SU-DHL-6 (cell line): ENCODE results near the gene MYO10.

Source experiments
- H2AFZ ChIP-seq: fragments of 200-600 bp; sonication (generic); 2 replicates; pipeline ENCODE4 v1.6.1; 2014; ENCODE audit warnings: low read depth, mild to moderate bottlenecking, moderate library complexity, mixed read lengths, antibody characterized with exemption, low read length; ENCODE audit not compliant: severe bottlenecking
- H3F3A ChIP-seq: fragments of 200-600 bp; shearing (Covaris generic); 2 replicates; pipeline ENCODE4 v1.6.0; 2016; ENCODE audit warnings: antibody characterized with exemption, mild to moderate bottlenecking; ENCODE audit not compliant: insufficient read depth
- H3K27ac ChIP-seq: fragments of 200-600 bp; sonication (generic); 2 replicates; pipeline ENCODE4 v1.5.1; 2016; ENCODE audit warnings: low read depth, mild to moderate bottlenecking, low read length, moderate library complexity, mixed read lengths
- H3K27me3 ChIP-seq: fragments of 200-600 bp; sonication (generic), shearing (Covaris generic); 2 replicates; pipeline ENCODE4 v1.6.0; 2014; ENCODE audit warnings: mild to moderate bottlenecking, low read length
- H3K36me3 ChIP-seq: fragments of 200-600 bp; sonication (generic); 2 replicates; pipeline ENCODE4 v1.6.1; 2014; ENCODE audit warnings: mild to moderate bottlenecking, low read length, mixed read lengths
- H3K4me2 ChIP-seq: fragments of 300-600, 200-600 bp; shearing (Covaris generic), sonication (generic); 2 replicates; pipeline ENCODE4 v1.6.0; 2014; ENCODE audit warnings: low read length, low read depth, mild to moderate bottlenecking; ENCODE audit not compliant: poor library complexity, severe bottlenecking
- H3K4me3 ChIP-seq: fragments of 200-600 bp; sonication (generic); 2 replicates; pipeline ENCODE4 v1.5.1; 2014; ENCODE audit warnings: antibody characterized with exemption, low read length, mild to moderate bottlenecking, mixed read lengths; ENCODE audit not compliant: insufficient read depth, poor library complexity, severe bottlenecking
- H3K79me2 ChIP-seq: fragments of 200-600 bp; sonication (generic); 2 replicates; pipeline ENCODE4 v1.6.1; 2014; ENCODE audit warnings: mild to moderate bottlenecking, low read length, moderate library complexity; ENCODE audit not compliant: insufficient read depth
- H3K9ac ChIP-seq: fragments of 200-600 bp; sonication (generic); 2 replicates; pipeline ENCODE4 v1.7.0; 2014; ENCODE audit warnings: mild to moderate bottlenecking, low read length
- H3K9me2 ChIP-seq: fragments of 200-600 bp; sonication (generic); replicated peaks from 2 replicates; pipeline ENCODE4 v1.6.1; 2014; ENCODE audit warnings: low read length; ENCODE audit not compliant: insufficient read depth
- H3K9me3 ChIP-seq: fragments of 200-600 bp; sonication (generic); 2 replicates; pipeline ENCODE4 v1.6.1; 2014; ENCODE audit warnings: low read length, mixed read lengths; ENCODE audit not compliant: insufficient read depth
- H4K20me1 ChIP-seq: fragments of 200-600 bp; sonication (generic); 2 replicates; pipeline ENCODE4 v1.6.1; 2014; ENCODE audit warnings: low read depth, mild to moderate bottlenecking, antibody characterized with exemption, low read length, moderate library complexity, mixed read lengths
- CTCF ChIP-seq: fragments of 200-600 bp; sonication (generic); IDR thresholded peaks from one replicate; pipeline ENCODE4 v1.5.1; 2017; ENCODE audit warnings: antibody characterized with exemption, mild to moderate bottlenecking, low read length, moderate library complexity; ENCODE audit not compliant: insufficient read depth, poor library complexity, severe bottlenecking
- EZH2phosphoT487 ChIP-seq: fragments of 200-600 bp; sonication (generic), shearing (Covaris generic); conservative IDR thresholded peaks from 2 replicates; pipeline ENCODE4 v1.6.1; 2018; ENCODE audit warnings: mild to moderate bottlenecking, antibody characterized with exemption, low read length, moderate library complexity, mixed read lengths

Gene MYO10

GRCh38 chr5:16784843-16785791 lies 151.0 kb downstream of the MYO10 start:
- TF ChIP-seq EZH2phosphoT487 (no peak), CTCF (no peak)
- H2AFZ ChIP-seq: no peak overlapping the region
- H3K36me3 ChIP-seq: no peaks in the 10 kb centered on the region
- no peak overlapping the region for H3K9ac ChIP-seq
- no peak overlapping the region for H3K4me3 ChIP-seq
- H3K4me2 ChIP-seq: no peak overlapping the region
- no peaks in the 10 kb centered on the region for H3K9me2 ChIP-seq
- no peak overlapping the region for H3K27ac ChIP-seq
- no peaks in the 10 kb centered on the region for H4K20me1 ChIP-seq
- H3F3A ChIP-seq: no peaks in the 10 kb centered on the region
- H3K9me3 ChIP-seq: no peaks in the 10 kb centered on the region
- H3K79me2 ChIP-seq: no peaks in the 10 kb centered on the region
- no peaks in the 10 kb centered on the region for H3K27me3 ChIP-seq

GRCh38 chr5:16784088-16784487 lies 152.0 kb downstream of the MYO10 start:
- no peaks in the 10 kb centered on the region for H3K36me3 ChIP-seq
- H3K27ac ChIP-seq: no peak overlapping the region
- TF ChIP-seq CTCF (no peak), EZH2phosphoT487 (no peak)
- no peaks in the 10 kb centered on the region for H3K9me2 ChIP-seq
- H3K4me2 ChIP-seq: no peak overlapping the region
- H3K9me3 ChIP-seq: no peaks in the 10 kb centered on the region
- H2AFZ ChIP-seq: no peak overlapping the region
- no peaks in the 10 kb centered on the region for H3F3A ChIP-seq
- no peaks in the 10 kb centered on the region for H3K79me2 ChIP-seq
- H4K20me1 ChIP-seq: no peaks in the 10 kb centered on the region
- no peak overlapping the region for H3K9ac ChIP-seq
- no peaks in the 10 kb centered on the region for H3K27me3 ChIP-seq
- no peak overlapping the region for H3K4me3 ChIP-seq

GRCh38 chr5:16781828-16782626 lies 154.1 kb downstream of the MYO10 start:
- H3K9me3 ChIP-seq: no peaks in the 10 kb centered on the region
- no peak overlapping the region for H3K9ac ChIP-seq
- TF ChIP-seq CTCF: no peak
- TF ChIP-seq EZH2phosphoT487: no peak
- no peaks in the 10 kb centered on the region for H3K9me2 ChIP-seq
- H2AFZ ChIP-seq: no peak overlapping the region
- H3F3A ChIP-seq: no peaks in the 10 kb centered on the region
- H3K79me2 ChIP-seq: no peaks in the 10 kb centered on the region
- H3K4me2 ChIP-seq: no peak overlapping the region
- H4K20me1 ChIP-seq: no peaks in the 10 kb centered on the region
- H3K27me3 ChIP-seq: no peaks in the 10 kb centered on the region
- H3K27ac ChIP-seq: no peak overlapping the region
- no peak overlapping the region for H3K4me3 ChIP-seq
- H3K36me3 ChIP-seq: no peaks in the 10 kb centered on the region
